HepG2 (cell line): ENCODE measurements around the gene DNAJA3. TPM values are rescaled to one million over a fixed set of nuclear protein-coding genes. Genes with fewer than 3 reads are reported as not detected.

Experiments used
- AGO1 ChIP-seq: fragments of 200-400 bp; formaldehyde crosslinking; IDR thresholded peaks from 2 replicates; pipeline ENCODE4 v1.6.1; 2017; ENCODE audit warnings: mild to moderate bottlenecking, low read depth, low read length, moderate library complexity; ENCODE audit not compliant: poor library complexity, severe bottlenecking
- ARNTL ChIP-seq: sonication (generic); formaldehyde crosslinking; IDR thresholded peaks from 2 replicates; pipeline ENCODE4 v1.4.0; 2020; ENCODE audit warnings: mild to moderate bottlenecking, missing genetic modification reagents
- GLI4 ChIP-seq: sonication (generic); formaldehyde crosslinking; IDR thresholded peaks from 2 replicates; pipeline ENCODE4 v1.5.1; 2020; ENCODE audit warnings: missing genetic modification reagents, mild to moderate bottlenecking, moderate library complexity, borderline replicate concordance
- HNF4A ChIP-seq: sonication (generic); formaldehyde crosslinking; IDR thresholded peaks from 2 replicates; pipeline ENCODE4 v1.4.0; 2020; ENCODE audit warnings: missing genetic modification reagents
- MEF2D ChIP-seq: sonication (generic); formaldehyde crosslinking; IDR thresholded peaks from 2 replicates; pipeline ENCODE4 v1.5.1; 2020; ENCODE audit warnings: mild to moderate bottlenecking, missing genetic modification reagents
- NFKBIZ ChIP-seq: IDR thresholded peaks from 2 replicates; pipeline ENCODE4 v1.6.1; 2018; ENCODE audit warnings: missing genetic modification reagents, missing compliant biosample characterization
- NR2C2 ChIP-seq: sonication (generic); formaldehyde crosslinking; IDR thresholded peaks from 2 replicates; pipeline ENCODE4 v1.4.0; 2020; ENCODE audit warnings: missing genetic modification reagents, mild to moderate bottlenecking, moderate library complexity, borderline replicate concordance
- NR2F2 ChIP-seq: IDR thresholded peaks from 2 replicates; pipeline ENCODE4 v1.6.1; 2012; ENCODE audit warnings: low read depth, inconsistent platforms, borderline replicate concordance
- NR2F6 ChIP-seq, 2 experiments: IDR thresholded peaks; 2 replicates each; pipeline ENCODE4 v1.6.1; 2016; ENCODE audit warnings: antibody characterized with exemption in 1 of 2, mild to moderate bottlenecking in 1 of 2
- PHF21A ChIP-seq: sonication (generic); formaldehyde crosslinking; IDR thresholded peaks from 2 replicates; pipeline ENCODE4 v1.5.0; 2020; ENCODE audit warnings: mild to moderate bottlenecking, missing genetic modification reagents
- SP4 ChIP-seq: sonication (generic); formaldehyde crosslinking; IDR thresholded peaks from 2 replicates; pipeline ENCODE4 v1.8.1; 2023; ENCODE audit warnings: mild to moderate bottlenecking, missing genetic modification reagents
- TARDBP ChIP-seq: sonication (generic); formaldehyde crosslinking; IDR thresholded peaks from 2 replicates; pipeline ENCODE4 v1.8.0; 2022; ENCODE audit warnings: mild to moderate bottlenecking, missing genetic modification reagents
- ZFX ChIP-seq: sonication (generic); formaldehyde crosslinking; IDR thresholded peaks from 2 replicates; pipeline ENCODE4 v1.4.0; 2020; ENCODE audit warnings: mild to moderate bottlenecking, low read depth, missing genetic modification reagents, moderate library complexity
- polyA plus RNA-seq, 8 experiments: library from polyadenylated mRNA; depleted of rRNA in 3 of 8; stranded (reverse) in 7 of 8; unstranded in 1 of 8; fragments of >200 nt; fragmentation: Illumina TruSeq in 4 of 8; extraction: Trizol in 4 of 8; gene quantifications; 2 replicates each; pipeline versions ENCODE4 v1.2.1 to v1.2.3, GENCODE V29; 2011 to 2016; ENCODE audit warnings: low read depth in 4 of 8, missing spikeins in 1 of 8, mixed read lengths in 1 of 8; ENCODE audit not compliant: insufficient read depth in 1 of 8
- total RNA-seq, 5 experiments: library from RNA; depleted of rRNA; stranded (reverse); fragments of >200 nt; fragmentation: Illumina TruSeq; extraction: Trizol; gene quantifications; 2 replicates each; pipeline ENCODE4 v1.2.3, GENCODE V29; 2016; ENCODE audit warnings: low read depth in 1 of 5
- TF ChIP-seq, protein P1 (sequence below): sonication (generic); formaldehyde crosslinking; IDR thresholded peaks from 2 replicates; pipeline ENCODE4 v1.5.0; 2020; ENCODE audit warnings: missing genetic modification reagents, mild to moderate bottlenecking, borderline replicate concordance
- TF ChIP-seq, protein P2 (sequence below): sonication (generic); formaldehyde crosslinking; conservative IDR thresholded peaks from 2 replicates; pipeline ENCODE4 v1.4.0; 2020; ENCODE audit warnings: mild to moderate bottlenecking, missing genetic modification reagents, moderate library complexity
- TF ChIP-seq, protein P3 (sequence below): sonication (generic); formaldehyde crosslinking; IDR thresholded peaks from 2 replicates; pipeline ENCODE4 v1.4.0; 2020; ENCODE audit warnings: missing genetic modification reagents
- TF ChIP-seq, protein P4 (sequence below): sonication (generic); formaldehyde crosslinking; IDR thresholded peaks from 2 replicates; pipeline ENCODE4 v1.5.0; 2020; ENCODE audit warnings: mild to moderate bottlenecking, missing genetic modification reagents, moderate library complexity

DNAJA3 gene
- total and polyA plus RNA-seq, 2 of the 13 experiments (the other 11 are each of a cell fraction or from before 2014, with no cell fraction given): 77.0 to 83.3 TPM

DNA sequence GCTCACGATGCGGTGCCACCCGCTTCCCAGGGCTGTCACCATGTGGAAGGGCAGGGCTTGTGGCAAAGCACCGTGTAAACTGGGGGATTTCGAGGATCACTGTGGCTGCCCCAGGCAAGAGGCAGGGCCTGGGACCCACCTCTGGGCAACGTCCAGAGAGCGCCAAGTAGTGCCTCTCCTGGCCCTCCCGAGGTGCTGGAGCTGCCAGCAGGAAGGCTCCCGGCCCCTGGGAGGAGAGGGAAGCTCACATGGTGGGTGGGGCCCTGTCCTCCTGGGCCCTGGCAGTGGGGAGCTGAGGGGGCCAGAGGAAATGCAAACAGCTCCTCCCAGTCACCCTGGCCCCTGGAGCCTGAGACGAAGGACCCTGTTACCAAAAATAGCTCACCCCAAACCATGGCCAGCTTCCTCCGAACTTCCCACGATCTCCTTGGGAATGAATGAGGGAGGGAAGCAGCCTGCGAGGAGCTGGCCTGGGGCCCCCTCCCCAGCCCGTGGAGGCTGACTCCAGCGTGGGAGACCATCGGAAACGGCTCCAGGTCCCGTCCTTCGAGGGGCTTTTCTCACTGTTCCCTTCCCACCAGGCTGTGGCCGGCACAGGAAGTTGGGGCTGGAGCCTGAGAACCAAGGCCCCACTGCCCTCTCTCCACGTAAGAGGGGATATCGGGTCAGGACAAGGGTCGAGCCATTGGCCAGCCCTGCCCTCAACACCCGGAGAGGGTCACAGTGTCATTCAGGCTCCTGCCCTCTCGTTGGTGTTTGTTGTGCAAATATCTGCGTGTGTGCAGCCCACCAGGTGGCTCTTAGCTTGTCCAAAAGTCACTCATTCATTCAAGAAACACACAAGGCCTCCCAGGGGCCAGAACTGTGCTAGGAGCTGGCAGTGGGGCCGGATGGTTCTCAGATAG is 36.4 kb upstream of the DNAJA3 start (continued):
- 0 out of 2 replicates have a peak, but pooled peaks have one; percentile 40 for TF ChIP-seq TARDBP (CRISPR knock-in tag)
- TF ChIP-seq SP4 (CRISPR knock-in tag): no peak
- 0 out of 2 replicates have a peak, but pooled peaks have one; percentile 24 for TF ChIP-seq MEF2D (CRISPR knock-in tag)
- no peak for TF ChIP-seq NFKBIZ (CRISPR knock-in tag)
- TF ChIP-seq, protein P1, sequence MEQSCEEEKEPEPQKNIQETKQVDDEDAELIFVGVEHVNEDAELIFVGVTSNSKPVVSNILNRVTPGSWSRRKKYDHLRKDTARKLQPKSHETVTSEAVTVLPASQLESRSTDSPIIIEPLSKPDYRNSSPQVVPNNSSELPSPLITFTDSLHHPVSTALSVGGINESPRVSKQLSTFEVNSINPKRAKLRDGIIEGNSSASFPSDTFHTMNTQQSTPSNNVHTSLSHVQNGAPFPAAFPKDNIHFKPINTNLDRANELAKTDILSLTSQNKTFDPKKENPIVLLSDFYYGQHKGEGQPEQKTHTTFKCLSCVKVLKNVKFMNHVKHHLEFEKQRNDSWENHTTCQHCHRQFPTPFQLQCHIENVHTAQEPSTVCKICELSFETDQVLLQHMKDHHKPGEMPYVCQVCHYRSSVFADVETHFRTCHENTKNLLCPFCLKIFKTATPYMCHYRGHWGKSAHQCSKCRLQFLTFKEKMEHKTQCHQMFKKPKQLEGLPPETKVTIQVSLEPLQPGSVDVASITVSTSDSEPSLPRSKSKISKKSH: peak; percentile 20; the same call in 1 of the 2 replicates
- TF ChIP-seq, protein P2, sequence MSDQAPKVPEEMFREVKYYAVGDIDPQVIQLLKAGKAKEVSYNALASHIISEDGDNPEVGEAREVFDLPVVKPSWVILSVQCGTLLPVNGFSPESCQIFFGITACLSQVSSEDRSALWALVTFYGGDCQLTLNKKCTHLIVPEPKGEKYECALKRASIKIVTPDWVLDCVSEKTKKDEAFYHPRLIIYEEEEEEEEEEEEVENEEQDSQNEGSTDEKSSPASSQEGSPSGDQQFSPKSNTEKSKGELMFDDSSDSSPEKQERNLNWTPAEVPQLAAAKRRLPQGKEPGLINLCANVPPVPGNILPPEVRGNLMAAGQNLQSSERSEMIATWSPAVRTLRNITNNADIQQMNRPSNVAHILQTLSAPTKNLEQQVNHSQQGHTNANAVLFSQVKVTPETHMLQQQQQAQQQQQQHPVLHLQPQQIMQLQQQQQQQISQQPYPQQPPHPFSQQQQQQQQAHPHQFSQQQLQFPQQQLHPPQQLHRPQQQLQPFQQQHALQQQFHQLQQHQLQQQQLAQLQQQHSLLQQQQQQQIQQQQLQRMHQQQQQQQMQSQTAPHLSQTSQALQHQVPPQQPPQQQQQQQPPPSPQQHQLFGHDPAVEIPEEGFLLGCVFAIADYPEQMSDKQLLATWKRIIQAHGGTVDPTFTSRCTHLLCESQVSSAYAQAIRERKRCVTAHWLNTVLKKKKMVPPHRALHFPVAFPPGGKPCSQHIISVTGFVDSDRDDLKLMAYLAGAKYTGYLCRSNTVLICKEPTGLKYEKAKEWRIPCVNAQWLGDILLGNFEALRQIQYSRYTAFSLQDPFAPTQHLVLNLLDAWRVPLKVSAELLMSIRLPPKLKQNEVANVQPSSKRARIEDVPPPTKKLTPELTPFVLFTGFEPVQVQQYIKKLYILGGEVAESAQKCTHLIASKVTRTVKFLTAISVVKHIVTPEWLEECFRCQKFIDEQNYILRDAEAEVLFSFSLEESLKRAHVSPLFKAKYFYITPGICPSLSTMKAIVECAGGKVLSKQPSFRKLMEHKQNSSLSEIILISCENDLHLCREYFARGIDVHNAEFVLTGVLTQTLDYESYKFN: peak; percentile 47; the same call in 1 of the 2 replicates
- TF ChIP-seq GLI4 (CRISPR knock-in tag): no peak
- peak; percentile 52; the same call in 1 of the 2 replicates for TF ChIP-seq NR2F6 (IDR thresholded peaks at IDR 0.05)
- TF ChIP-seq NR2F6 (CRISPR knock-in tag; IDR thresholded peaks at IDR 0.05): 0 out of 2 replicates have a peak, but pooled peaks have one; percentile 30
- TF ChIP-seq NR2C2 (CRISPR knock-in tag): peak; percentile 42; the same call in 1 of the 2 replicates
- 0 out of 2 replicates have a peak, but pooled peaks have one; percentile 12 for TF ChIP-seq HNF4A (CRISPR knock-in tag)
- peak; percentile 61 for TF ChIP-seq PHF21A (CRISPR knock-in tag)
- no peak for TF ChIP-seq ARNTL (CRISPR knock-in tag)
- TF ChIP-seq, protein P3, sequence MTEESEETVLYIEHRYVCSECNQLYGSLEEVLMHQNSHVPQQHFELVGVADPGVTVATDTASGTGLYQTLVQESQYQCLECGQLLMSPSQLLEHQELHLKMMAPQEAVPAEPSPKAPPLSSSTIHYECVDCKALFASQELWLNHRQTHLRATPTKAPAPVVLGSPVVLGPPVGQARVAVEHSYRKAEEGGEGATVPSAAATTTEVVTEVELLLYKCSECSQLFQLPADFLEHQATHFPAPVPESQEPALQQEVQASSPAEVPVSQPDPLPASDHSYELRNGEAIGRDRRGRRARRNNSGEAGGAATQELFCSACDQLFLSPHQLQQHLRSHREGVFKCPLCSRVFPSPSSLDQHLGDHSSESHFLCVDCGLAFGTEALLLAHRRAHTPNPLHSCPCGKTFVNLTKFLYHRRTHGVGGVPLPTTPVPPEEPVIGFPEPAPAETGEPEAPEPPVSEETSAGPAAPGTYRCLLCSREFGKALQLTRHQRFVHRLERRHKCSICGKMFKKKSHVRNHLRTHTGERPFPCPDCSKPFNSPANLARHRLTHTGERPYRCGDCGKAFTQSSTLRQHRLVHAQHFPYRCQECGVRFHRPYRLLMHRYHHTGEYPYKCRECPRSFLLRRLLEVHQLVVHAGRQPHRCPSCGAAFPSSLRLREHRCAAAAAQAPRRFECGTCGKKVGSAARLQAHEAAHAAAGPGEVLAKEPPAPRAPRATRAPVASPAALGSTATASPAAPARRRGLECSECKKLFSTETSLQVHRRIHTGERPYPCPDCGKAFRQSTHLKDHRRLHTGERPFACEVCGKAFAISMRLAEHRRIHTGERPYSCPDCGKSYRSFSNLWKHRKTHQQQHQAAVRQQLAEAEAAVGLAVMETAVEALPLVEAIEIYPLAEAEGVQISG (CRISPR knock-in tag): peak; percentile 33; the same call in 1 of the 2 replicates
- peak; percentile 20 for TF ChIP-seq AGO1
- peak; percentile 52; the same call in 1 of the 2 replicates for TF ChIP-seq NR2F2
- TF ChIP-seq ZFX (CRISPR knock-in tag): peak; percentile 41; the same call in 1 of the 2 replicates
- TF ChIP-seq, protein P4, sequence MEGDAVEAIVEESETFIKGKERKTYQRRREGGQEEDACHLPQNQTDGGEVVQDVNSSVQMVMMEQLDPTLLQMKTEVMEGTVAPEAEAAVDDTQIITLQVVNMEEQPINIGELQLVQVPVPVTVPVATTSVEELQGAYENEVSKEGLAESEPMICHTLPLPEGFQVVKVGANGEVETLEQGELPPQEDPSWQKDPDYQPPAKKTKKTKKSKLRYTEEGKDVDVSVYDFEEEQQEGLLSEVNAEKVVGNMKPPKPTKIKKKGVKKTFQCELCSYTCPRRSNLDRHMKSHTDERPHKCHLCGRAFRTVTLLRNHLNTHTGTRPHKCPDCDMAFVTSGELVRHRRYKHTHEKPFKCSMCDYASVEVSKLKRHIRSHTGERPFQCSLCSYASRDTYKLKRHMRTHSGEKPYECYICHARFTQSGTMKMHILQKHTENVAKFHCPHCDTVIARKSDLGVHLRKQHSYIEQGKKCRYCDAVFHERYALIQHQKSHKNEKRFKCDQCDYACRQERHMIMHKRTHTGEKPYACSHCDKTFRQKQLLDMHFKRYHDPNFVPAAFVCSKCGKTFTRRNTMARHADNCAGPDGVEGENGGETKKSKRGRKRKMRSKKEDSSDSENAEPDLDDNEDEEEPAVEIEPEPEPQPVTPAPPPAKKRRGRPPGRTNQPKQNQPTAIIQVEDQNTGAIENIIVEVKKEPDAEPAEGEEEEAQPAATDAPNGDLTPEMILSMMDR (CRISPR knock-in tag): peak; percentile 58
